Stimulated activated CD8-positive, alpha-beta memory T cell treated with anti-CD3 and anti-CD28 coated beads, Interleukin-7, amount 100 ng/mL, for 24 hours (primary cell): Measurements from ENCODE around the gene TSPAN11.

Experiments
- DNase-seq: peaks from one replicate; pipeline ENCODE4 v3.0.0-alpha.2; 2020; ENCODE audit warnings: low read depth

The TSPAN11 gene

DNA sequence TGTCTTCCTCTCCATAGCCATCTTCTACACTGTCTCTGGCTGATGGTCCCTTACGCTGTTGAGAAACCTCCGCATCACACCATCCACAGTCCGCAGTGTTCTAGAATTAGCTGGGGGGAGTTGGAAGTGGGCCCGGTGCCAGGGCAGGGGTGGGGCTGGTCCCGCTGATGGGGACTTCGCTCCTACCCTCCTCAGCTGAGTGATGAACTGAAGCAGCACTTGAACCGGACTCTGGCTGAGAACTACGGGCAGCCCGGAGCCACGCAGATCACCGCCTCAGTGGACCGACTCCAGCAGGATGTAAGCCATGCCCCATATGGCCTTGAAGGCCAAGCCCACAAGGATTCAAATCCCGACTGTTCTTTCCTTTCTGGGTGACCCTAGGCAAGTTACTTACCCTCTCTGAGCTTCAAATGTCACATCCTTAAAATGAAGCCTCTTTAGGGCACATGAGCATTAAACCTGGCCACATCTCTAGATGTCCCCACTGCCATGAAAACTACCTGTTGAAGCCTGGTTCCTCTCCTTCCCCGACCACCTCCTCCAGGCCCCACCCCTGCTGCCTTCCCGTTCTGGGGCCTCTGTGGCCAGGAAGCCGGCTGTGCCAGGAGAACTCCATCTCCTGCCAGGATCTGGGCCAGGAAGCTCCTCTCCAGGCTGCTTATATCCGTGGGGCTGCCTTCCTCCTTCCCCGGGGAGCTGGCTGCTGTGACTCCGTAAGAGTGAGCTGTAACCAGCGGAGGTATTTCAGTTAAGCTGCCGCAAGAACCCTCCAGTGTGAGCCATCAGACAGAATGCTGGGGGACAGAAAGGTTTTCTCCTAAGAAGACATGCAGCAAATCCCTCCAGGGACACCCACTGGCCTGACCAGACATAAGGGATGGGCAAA, 53.1 kb downstream of the TSPAN11 start:
- no peak for DNase-seq

DNA sequence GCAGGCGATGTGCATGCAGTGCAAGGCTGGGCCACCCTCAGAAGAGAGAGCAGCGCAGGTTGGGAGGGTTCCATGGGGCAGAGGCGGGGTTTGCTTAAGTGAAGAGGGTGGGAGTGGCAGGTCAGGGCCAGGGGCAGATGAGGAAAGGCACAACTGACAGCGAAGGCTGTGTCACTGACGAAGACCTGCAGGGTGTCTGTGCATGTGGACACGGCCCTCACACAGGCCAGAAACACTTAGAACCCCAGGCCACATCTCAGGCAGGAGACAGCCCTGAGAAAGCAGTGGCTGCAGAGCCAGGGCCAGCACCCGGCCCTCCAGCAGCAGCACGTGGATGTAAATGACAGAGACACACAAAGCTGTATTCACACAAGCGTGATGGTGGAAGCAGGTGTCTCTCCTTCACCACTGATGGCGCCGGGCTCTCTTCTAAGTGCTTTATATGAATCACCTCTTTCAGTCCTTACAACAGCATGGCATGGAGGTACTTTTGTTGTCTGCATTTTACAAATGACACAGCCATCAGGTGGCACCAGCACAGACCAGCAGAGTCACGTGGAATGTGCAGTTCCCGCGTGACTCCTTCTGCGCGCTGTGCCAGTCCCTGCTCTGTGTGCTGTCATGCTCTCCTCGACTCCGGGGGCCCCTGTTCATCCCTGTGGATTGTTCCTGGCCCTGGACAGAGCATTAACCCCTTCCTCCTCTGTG, 54.6 kb downstream of the TSPAN11 start:
- DNase-seq = no peak

DNA sequence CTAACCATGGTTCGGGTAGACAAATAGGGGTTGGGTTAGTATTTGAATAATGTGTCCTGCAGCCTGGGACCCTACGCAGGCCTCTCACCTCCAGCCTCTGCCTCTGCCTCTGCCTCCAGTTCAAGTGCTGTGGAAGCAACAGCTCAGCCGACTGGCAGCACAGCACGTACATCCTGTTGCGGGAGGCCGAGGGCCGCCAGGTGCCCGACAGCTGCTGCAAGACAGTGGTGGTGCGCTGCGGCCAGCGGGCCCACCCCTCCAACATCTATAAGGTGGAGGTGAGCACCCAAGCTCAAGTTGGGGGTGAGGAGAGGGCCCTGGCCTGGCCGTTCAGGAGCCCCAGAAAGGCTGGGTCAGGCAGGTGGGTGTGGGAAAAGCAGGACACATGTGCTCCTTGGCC, 55.9 kb downstream of the TSPAN11 start:
- no peak for DNase-seq

DNA sequence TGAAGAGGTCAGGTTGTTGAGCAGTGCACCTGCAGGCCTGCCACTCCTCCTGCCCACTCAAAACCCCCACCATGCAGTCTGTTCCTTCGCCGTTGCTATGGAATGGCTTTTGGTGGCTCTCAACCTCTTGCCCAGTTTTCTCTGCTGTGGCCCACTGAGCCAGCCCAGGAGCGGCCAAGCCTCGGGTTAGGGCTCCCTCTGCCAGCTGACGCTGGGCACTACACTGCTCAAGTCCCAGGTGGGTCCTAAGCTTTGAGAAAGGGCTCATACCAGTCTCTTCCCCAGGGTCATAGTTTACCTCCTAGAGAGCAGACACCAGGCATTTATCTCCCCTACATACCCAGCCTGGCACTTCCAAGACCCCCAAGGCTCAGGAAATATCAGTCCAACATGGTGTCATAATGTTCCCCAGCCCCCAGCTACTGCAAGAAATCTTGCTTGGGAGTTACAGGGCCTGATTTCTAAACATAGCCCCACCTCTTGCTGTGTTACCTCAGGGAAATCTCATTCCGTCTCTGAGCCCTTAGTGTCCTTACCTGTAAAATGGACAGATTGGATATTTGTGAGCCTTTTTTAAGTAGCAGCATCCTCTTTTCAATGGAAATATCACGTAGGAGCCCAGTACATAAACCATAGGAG, 59.4 kb downstream of the TSPAN11 start:
- DNase-seq = no peak

DNA sequence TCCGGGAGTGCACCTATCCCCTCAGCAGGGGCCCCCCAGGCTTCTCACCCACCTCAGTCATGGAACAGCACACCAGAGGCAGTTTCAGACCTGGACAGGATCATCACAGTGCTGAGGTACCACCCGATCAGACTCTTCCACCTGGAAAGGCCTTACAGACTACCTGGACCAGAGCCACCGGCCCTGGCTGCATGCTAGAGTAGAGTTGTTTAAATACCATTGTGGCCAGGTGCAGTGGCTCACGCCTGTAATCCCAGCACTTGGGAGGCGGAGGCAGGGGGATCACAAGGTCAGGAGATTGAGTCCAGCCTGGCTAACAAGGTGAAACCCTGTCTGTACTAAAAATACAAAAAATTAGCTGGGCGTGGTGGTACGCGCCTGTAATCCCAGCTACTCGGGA, 61.5 kb downstream of the TSPAN11 start:
- DNase-seq = no peak

DNA sequence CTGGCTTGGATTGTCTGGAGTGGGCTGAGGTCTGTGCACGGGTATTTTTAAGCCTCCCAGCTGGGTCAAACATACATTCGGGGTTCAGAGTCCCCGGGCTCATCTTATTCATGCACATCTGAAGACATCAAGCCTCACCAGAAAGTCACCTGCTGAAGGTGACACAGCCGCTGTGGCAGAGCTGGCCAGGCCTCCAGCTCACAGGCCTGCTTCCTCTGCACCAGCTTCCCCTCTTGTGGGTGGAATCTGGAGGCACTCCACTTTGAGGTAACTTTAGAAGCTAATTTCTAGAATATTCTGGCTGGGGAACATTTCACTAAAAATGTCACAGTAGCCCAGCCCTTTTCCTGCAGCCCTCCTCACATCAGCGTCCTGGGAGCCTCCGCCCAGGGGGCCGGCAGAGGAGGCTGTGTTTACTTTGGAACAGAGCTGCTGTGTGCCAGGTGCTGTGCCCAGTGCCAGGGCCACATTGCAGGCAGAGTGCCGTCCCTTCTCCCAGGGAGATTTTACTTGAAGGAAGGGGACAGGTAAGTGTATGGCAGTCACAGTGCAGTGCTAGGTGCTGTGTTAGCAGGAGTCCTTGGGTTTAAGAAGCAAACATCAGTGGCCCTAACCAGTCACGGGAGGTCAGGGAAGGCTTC, 62.2 kb downstream of the TSPAN11 start:
- no peak for DNase-seq

DNA sequence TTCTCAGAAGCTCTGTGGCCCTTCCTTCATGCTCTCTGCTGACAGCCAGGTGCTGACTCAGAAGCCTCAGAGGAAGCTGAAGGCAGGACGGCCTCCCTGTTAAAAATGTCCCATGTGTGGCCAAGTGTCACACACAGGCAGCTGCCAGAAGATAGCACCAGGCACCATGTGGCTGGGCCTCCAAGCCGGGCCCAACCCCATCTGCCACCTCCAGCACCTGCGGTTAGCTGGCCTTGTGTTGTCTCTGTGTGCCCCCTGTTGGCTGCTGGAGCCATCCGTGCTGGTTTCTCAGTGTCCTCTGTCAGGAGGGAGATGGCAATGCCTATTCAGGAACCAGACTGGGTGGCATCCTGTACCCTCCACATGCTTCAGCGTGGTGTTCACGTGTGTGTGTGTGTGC, 63.2 kb downstream of the TSPAN11 start:
- no peak for DNase-seq

DNA sequence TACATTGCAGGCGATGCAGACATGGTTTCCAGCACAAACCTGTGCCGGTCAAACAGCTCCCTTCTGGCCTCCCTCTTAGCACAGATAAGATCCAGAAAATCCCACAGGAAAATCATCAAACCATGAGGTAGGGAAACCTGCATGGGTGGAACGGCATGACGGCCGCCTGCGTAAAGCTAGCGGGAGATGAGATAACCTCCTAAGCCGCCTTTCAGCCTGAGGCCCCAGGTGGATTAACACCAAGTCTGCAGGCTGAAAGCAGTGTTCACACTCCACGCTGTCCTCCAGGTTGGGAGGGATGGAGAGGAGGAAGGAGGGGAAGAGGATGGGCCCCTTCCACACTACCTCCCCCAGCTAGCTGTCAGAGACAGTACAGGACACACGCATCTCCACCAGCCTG, 63.8 kb downstream of the TSPAN11 start:
- DNase-seq = no peak

DNA sequence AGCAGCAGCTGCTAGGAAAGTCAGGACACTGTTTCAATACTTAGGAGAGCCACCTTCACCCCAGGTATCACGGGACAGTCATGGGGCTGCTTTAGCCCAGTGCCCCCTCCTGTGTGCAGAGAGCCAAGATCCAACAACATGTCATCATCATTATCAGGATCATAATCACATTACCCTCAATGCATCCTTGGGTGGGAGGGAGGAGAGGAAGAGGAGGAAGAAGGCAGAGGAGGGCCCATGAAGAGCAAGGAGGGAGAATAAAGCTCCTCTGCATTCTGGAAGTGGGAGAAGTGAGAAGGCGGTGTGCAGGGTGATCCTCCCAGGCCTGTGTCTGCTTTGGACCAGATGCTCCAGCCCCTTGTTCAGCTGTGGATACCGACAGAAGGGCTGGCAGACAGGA, 64.2 kb downstream of the TSPAN11 start:
- DNase-seq = no peak

DNA sequence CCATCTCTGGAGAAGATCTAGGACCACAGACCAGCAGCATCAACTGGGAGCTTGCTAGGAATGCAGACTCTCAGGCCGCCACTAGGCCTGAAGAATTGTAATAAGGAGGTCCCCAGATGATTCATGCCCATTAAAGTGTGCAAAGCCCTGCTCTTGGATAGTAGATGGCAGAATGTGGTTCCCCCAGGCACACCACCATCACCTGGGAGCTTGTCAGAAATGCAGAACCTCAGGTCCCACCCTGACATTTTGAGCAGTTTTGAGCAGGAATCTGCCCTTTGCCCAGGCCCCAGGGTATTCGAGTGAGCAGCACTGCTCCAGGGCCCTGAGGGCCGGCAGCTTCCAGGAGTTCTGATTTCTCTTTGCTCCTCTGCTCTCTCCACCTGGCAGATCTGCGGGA, 64.9 kb downstream of the TSPAN11 start:
- no peak for DNase-seq

DNA sequence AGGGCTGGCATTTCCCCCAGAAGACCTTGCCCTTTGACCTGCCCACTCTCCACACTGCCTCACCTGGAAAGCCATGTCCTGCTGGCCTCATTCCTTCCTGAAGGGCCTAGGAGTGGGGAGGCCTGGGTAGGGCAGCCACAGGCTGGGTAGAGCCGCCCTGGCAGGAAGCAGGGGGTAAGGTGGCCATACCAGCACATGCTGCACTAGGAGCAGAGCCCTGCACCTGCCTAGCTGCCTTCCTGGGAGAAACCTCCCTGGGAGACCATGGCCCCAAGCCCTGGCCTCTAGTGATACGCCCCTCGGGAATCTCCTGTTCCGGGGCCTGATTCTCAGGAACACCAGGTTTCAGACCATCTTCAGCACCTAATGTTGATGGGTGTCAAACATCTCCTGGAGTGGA, 65.8 kb downstream of the TSPAN11 start:
- DNase-seq = no peak

DNA sequence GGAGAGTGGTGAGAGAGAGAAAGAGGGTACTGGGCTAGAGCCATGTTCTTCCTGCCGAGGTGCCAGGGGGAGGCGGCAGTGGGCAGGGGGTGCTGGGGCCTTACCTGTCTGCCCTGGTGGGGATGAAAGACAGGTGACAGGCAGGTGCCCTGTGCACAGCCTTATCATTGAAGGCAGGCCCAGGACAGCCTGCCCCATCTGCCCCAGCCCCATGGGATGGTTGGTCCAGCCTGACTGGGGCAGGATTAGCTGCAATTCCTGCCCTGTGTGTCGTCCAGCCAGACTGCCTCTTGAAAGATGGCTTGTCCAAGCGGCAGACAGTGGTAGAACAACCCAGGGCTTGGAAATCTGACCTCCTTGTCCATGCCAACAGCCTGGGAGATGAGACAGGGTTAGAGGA, 67.2 kb downstream of the TSPAN11 start:
- DNase-seq = no peak

DNA sequence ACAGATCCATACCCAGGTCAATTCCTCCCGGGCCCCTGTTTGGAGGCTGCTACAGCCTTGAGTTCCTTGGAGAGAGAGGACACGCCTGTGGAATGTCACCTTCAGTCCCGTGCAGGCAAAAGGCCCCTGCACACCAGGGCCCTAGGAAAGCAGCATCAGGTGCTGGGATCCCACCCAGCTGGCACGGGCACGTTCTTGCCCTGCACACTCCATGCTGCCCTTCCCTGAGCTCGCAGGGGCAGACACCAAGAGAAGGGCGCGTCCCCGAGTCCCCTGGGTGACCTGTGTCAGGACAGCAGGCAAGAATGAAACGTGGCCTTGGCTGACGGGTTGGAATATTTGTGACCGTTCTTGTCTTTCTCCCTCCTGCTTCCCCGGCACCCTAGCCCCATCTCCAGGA, 67.7 kb downstream of the TSPAN11 start:
- DNase-seq = no peak

DNA sequence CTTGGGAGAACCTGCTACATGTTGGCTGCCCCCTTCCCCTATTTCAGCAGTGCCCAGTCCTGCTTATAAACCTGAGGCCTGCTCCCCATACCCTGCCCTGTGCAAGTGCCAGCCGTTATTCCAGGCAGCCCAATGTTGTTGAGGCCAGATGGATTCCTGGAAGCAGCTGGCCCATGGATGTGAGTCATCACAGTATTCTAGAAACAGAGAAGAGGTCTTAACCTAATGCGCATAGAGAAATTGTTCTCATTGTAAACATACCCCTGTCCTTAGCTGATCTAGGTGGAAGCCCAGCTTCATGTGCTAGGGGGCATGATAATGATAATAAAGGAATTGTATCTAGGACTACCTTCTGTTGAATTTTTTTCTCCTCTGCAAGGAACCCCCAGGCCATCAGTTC, 69.7 kb downstream of the TSPAN11 start:
- no peak for DNase-seq

DNA sequence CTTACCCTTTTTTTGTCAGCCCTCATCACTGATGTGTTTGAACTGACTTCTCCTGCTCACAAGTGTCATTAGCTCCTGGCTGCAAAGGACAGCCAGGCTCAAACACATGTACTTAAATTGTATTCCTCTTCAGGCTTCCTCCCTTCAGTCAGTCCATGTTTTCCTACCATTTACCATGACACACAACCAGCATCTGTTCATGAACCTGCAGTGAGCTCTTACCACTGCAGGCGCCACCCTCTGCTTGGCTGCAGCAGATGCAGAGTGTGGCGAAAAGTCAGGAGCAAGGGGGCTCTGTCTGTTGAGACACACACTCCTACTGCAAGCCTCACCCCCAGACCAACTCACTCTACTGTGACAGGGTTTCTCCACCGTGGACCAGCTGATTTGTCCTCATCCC, 70.2 kb downstream of the TSPAN11 start:
- no peak for DNase-seq

DNA sequence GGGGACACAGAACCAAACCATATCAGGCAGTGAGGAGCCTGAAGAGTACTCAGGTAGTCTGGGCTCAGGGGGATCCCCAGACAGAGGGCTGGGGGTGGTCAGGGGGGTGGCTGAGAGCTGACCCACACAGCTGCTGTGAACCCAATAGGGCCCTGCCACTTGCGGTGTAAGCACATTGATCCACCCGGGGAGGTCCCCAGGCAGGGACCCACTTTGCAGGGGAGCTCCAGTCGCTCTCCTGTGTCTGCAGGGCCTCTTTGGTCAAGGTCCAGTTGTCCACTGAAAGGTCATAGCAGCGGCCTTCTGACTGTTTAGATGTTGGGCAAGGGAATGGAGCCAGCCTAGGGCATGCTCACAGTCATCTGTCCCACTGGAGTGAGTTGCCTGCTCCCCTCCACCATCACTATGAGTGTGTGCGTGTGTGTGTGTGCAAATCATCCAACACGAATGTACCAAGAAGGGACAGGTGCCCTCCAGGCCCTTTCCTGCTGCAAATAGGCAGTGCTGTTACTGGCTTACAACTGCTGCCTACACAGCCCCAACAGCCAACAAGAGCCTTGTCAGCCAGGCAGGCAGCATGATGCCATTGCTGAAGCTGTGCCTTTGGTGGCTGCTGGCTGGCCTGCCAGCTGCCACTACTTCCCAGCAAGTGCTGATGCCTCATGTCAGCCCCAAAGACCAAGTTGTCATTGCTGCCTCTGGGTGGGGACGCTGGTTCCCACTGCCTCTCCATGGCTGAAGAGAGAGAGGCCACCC, 71.3 kb downstream of the TSPAN11 start:
- DNase-seq = no peak

DNA sequence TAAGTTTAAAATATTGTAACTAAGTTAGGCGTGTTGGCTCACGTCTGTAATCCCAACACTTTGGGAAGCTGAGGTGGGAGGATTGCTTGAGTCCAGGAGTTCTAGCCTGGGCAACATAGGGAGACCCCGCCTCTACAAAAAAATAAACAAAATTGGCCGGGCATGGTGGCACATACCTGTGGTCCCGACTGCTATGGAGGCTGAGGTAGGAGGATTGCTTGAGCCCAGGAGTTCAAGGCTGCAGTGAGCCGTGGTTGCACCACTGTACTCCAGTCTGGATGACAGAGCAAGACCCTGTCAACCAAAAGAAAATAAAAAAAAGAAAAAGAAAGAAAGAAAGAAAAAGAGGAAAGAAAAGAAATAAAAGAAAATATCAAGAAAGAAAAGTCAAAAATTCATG, 72.5 kb downstream of the TSPAN11 start:
- no peak for DNase-seq

DNA sequence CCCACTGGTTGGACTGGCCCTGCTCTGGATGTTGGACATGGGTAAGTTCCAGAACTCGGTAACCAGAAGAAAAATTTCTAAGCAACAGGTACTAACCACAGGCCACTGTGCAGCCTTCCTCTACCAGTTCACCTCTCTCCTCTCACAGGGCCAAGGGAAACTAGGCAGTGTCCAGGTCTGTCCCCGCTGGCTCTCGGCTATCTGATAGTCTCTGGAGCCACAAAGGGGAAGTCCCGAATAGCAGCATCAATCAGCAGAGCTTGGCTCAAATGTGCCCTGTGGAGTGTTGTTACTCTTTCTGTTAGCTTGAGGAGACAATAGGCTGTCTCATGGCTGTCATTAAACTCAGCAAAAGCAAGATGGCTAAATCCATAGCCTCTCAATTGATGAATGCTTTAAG, 73.2 kb downstream of the TSPAN11 start:
- no peak for DNase-seq

DNA sequence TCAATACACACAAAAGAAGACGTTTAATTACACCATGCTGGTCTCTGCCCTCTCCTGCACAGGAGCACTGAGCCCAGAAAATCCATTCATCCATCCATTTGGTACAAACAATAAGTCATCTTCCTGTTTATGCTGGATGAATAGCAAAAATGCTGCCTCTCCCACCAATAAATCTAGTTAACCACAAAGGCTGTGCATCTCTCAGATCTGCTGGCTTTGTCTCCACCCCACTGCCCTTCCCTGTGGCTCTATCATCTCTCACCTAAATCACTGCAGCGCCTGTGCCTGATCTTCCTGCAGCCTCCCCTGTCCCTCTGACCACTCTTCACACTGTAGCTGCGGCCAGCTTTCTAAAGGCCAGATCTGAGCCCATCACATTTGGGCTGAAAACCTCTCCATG, 74.2 kb downstream of the TSPAN11 start:
- no peak for DNase-seq

DNA sequence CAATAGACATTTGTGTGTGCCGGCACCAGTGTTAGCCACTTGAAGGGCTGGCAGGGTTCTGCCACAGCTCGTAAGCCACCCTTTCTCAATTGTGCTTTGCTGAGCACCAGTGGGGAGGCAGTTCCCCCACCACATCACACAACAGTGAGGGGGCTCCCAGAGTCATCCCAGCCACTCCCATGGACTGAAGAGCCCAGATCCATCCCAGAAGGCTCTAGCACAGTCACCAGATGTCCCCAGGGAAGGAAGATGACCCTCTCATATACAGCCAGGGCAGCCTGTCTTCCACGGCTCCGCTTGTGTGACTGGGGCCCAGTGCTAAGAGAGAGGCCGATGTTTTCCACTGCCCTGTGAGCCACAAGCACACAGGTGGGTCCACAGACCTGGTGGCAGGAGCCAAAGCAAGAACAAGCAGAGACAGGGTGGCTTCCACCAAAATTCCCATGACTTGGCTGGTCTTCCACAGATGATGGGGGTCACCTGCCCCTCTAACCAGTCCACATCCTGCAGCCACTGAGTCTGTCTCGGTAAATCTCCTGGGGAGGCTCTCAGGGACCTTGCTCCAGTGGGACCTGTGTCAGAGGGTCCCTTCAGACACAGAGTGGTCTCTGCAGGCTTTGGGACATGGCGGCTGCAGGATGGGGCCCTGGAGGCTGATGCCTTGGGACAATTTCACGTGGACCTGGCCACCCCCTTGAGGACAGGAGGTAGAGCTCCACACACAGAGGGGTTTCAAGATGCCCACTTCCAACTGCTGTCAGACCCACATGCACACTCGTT, 75.2 kb downstream of the TSPAN11 start:
- DNase-seq = no peak

DNA sequence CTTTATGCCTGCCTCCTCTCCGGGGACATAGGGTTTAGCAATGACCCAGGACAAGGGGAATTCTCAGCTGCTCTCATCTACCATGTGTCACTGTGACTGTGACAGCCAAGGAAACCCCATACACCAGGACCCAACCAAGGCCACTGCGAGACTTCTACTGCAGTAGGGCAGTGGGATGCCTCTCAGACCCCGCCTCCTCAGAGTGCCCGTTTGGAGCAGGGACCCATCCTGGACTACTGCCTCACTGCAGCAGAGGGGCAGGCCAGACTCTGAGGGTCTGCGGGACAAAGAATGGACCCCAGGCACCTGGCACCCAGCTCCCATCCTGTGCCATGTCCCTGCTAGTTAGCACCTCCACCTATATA, 75.8 kb downstream of the TSPAN11 start:
- DNase-seq = no peak
